MM.1S (cell line): ENCODE data around the gene VSIG10L2.

ENCODE experiments used
- CTCF ChIP-seq: fragments of 300-600 bp; sonication (generic); IDR thresholded peaks from 2 replicates; pipeline ENCODE4 v1.5.1; 2016; ENCODE audit warnings: antibody characterized with exemption, low read length, mixed read lengths
- EZH2 ChIP-seq: fragments of 300-600 bp; sonication (generic); optimal IDR thresholded peaks from 2 replicates; pipeline ENCODE3; 2017; ENCODE audit warnings: low read depth, mild to moderate bottlenecking, antibody characterized with exemption, low read length, mixed read lengths
- EZH2phosphoT487 ChIP-seq: fragments of 300-600 bp; sonication (generic); IDR thresholded peaks from 2 replicates; pipeline ENCODE4 v1.6.1; 2018; ENCODE audit warnings: antibody characterized with exemption, low read length

- TF ChIP-seq EZH2, result no peak
- no peak for TF ChIP-seq CTCF
- no peak for TF ChIP-seq EZH2phosphoT487
These were observed 42.7 kb upstream of the VSIG10L2 start, which contains the start of gene PUS3 for GRCh38 chr11:125902927-125903710.
